ENCODE data around the gene TBC1D30. TPM values are rescaled to one million over a fixed set of nuclear protein-coding genes. Genes with fewer than 3 reads are reported as not detected.
A peak's percentile ranks its signal among the peaks of the same experiment; 100 is the strongest.
"Not testable (repeated sequence)": the region's sequence is repeated elsewhere in the genome, so short reads cannot be mapped to it uniquely, and the experiment has no call there.

The TBC1D30 gene, protein sequence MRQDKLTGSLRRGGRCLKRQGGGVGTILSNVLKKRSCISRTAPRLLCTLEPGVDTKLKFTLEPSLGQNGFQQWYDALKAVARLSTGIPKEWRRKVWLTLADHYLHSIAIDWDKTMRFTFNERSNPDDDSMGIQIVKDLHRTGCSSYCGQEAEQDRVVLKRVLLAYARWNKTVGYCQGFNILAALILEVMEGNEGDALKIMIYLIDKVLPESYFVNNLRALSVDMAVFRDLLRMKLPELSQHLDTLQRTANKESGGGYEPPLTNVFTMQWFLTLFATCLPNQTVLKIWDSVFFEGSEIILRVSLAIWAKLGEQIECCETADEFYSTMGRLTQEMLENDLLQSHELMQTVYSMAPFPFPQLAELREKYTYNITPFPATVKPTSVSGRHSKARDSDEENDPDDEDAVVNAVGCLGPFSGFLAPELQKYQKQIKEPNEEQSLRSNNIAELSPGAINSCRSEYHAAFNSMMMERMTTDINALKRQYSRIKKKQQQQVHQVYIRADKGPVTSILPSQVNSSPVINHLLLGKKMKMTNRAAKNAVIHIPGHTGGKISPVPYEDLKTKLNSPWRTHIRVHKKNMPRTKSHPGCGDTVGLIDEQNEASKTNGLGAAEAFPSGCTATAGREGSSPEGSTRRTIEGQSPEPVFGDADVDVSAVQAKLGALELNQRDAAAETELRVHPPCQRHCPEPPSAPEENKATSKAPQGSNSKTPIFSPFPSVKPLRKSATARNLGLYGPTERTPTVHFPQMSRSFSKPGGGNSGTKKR
- under 1 TPM; 0.28 to 0.49 TPM for total RNA-seq
- polyA plus RNA-seq (2013, experiment 1 of 2): 0.43 TPM
- polyA plus RNA-seq (2013, experiment 2 of 2): 0.24 TPM
- 0 to 0.52 (median 0.11) reads per million in 172 experiments for total RNA-seq

DNA sequence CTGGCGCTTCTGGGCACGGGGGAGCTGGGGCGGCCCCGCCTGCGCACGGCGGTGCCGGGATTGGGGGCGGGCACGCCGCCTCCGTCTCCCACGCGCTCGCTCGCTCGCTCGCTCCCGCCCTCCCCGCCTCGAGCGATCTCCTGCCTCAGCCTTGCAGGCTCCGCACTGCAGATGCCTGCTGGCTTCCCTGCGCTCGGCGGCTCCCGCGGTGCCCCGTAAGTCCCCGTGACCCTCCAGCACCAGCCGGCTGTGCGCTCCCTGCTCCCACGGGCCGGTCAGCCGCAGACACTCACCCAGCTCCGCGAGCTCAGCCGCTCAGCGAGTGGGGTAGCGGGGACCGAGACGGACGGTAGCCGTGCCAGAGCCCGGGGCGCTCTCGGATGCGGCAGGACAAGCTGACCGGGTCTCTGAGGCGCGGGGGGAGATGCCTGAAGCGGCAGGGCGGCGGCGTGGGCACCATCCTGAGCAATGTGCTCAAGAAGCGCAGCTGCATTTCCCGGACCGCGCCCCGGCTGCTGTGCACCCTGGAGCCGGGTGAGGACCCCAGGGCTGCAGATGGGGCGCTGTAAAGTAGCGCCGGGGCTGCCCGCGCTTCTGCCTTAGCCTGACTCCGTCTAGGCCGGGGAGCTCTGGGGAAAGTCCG lies at the start of gene TBC1D30:
TSS of gene TBC1D30 (plus strand) at position 148 of the 643 bp plus-strand sequence. CDS start at position 381, 233 bp downstream.
- Histone ChIP-seq H3K9me3 (ENCODE audit: control insufficient read depth in 1 of 2, insufficient read depth in 1 of 2, low read length in 2 of 2) (peaks cover 5 to 21% of the 10 kb centered on the region in 2 experiments), H3K4me3 (ENCODE audit: low read length) (peak within 1 kb of the TSS; percentile 37), H3K4me1 (ENCODE audit: insufficient read depth, low read length) (peaks cover 23% of the 10 kb centered on the region), H3K27me3 (ENCODE audit: control insufficient read depth in 1 of 2, insufficient read depth in 2 of 2, low read length in 2 of 2) (peaks cover 52 to 56% of the 10 kb centered on the region in 2 experiments), H3K36me3 (ENCODE audit: insufficient read depth, low read length) (no peaks in the 10 kb centered on the region), H3K27ac (ENCODE audit: low read depth in 1 of 2, low read length in 2 of 2) (no peak within 1 kb of the TSS)
- Mint-ChIP-seq H3K27ac (no peak within 1 kb of the TSS), H3K27me3 (peaks cover 81% of the 10 kb centered on the region), H3K36me3 (ENCODE audit: low read depth) (no peaks in the 10 kb centered on the region), H3K4me1 (ENCODE audit: low read depth) (peaks cover 20% of the 10 kb centered on the region), H3K9me3 (peaks cover 2% of the 10 kb centered on the region), H3K4me3 (peak within 1 kb of the TSS; percentile 42)
- intact Hi-C loops (cut with DNase I, micrococcal nuclease): no loop called here
- DNase-seq (peak in 2 of 14 experiments; percentile 8 to 14), ATAC-seq (ENCODE audit: poor library complexity) (no peak)
- ChIA-PET CTCF (no interaction called here), POLR2A (no interaction called here)
- TF ChIP-seq, protein P1, sequence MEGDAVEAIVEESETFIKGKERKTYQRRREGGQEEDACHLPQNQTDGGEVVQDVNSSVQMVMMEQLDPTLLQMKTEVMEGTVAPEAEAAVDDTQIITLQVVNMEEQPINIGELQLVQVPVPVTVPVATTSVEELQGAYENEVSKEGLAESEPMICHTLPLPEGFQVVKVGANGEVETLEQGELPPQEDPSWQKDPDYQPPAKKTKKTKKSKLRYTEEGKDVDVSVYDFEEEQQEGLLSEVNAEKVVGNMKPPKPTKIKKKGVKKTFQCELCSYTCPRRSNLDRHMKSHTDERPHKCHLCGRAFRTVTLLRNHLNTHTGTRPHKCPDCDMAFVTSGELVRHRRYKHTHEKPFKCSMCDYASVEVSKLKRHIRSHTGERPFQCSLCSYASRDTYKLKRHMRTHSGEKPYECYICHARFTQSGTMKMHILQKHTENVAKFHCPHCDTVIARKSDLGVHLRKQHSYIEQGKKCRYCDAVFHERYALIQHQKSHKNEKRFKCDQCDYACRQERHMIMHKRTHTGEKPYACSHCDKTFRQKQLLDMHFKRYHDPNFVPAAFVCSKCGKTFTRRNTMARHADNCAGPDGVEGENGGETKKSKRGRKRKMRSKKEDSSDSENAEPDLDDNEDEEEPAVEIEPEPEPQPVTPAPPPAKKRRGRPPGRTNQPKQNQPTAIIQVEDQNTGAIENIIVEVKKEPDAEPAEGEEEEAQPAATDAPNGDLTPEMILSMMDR (IDR thresholded peaks at IDR 0.05): no peak

DNA sequence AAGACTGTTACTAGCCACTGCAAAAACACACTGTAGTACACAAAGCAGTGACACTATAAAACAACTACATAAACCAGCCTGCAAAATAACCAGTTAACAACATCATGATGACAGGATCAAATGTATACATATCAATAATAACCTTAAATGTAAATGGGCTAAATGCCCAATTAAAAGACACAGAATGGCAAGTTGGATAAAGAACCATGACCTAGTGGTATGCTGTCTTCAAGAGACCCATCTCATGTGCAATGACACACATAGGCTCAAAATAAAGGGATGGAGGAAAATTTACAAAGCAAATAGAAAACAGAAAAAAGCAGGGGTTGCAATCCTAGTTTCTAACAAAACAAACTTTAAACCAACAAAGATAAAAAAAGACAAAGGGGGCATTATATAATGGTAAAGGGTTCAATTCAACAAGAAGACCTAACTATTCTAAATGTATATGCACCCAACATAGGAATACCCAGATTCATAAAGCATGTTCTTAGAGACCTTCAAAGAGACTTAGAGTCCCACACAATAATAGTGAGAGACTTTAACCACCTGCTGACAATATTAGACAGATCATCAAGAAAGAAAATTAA lies 49.2 kb upstream of the TBC1D30 start:
- H3K4me3 ChIP-seq (ENCODE audit: low read length); H3K27ac Mint-ChIP-seq; DNase-seq; ATAC-seq (ENCODE audit: poor library complexity); POLR2A ChIA-PET; H3K36me3 ChIP-seq (ENCODE audit: insufficient read depth, low read length); intact Hi-C loops (cut with DNase I, micrococcal nuclease); H3K4me1 ChIP-seq (ENCODE audit: insufficient read depth, low read length); H3K4me3 Mint-ChIP-seq; H3K4me1 Mint-ChIP-seq (ENCODE audit: low read depth); CTCF ChIA-PET; H3K27ac ChIP-seq (ENCODE audit: low read depth in 1 of 2, low read length in 2 of 2): not testable (repeated sequence)
- Mint-ChIP-seq H3K27me3 (peaks cover 66% of the 10 kb centered on the region), H3K9me3 (peaks cover 22% of the 10 kb centered on the region), H3K36me3 (ENCODE audit: low read depth) (peaks cover 10% of the 10 kb centered on the region)
- Histone ChIP-seq H3K27me3 (ENCODE audit: control insufficient read depth in 1 of 2, insufficient read depth in 2 of 2, low read length in 2 of 2) (peaks cover 15 to 31% of the 10 kb centered on the region in 2 experiments), H3K9me3 (ENCODE audit: control insufficient read depth in 1 of 2, insufficient read depth in 1 of 2, low read length in 2 of 2) (peaks cover 25 to 26% of the 10 kb centered on the region in 2 experiments)

DNA sequence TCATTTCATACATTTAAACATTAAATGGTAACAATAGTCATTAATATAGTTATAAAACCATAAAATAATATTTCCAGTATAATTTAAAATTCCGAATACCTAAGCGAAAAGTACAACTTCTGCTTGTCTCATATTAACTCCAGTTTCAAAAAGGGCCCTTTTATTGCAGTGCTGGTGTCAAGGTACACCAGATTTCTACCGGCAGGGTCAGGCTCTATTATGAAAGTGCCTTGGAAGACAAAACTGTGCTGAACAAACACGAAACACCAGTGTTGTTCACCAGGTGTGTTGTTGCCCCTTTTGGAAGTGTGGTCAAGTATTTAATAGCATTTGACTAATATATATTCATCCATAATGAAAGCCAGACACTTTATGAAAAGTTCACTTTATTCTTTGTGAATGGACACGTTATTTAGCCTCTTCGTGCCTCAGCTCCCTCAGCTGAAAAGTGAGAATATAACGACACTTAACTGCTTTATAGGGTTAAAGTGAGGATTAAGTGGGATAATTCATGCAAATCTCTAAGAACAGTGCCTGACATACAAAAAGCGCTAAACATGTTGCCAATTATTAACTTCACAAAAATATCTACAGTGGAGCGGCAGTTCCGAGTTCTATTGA lies 45.0 kb upstream of the TBC1D30 start:
- H3K9me3 Mint-ChIP-seq: peaks cover 17% of the 10 kb centered on the region
- ChIA-PET POLR2A (no interaction called here), CTCF (no interaction called here)
- H3K27me3 Mint-ChIP-seq: peaks cover 82% of the 10 kb centered on the region
- Histone ChIP-seq H3K9me3 (ENCODE audit: control insufficient read depth in 1 of 2, insufficient read depth in 1 of 2, low read length in 2 of 2) (peaks cover 11 to 17% of the 10 kb centered on the region in 2 experiments), H3K27ac (ENCODE audit: low read depth in 1 of 2, low read length in 2 of 2) (no peak overlapping the region), H3K27me3 (ENCODE audit: control insufficient read depth in 1 of 2, insufficient read depth in 2 of 2, low read length in 2 of 2) (peaks cover 35 to 51% of the 10 kb centered on the region in 2 experiments), H3K36me3 (ENCODE audit: insufficient read depth, low read length) (no peaks in the 10 kb centered on the region), H3K4me1 (ENCODE audit: insufficient read depth, low read length) (peaks cover 17% of the 10 kb centered on the region), H3K4me3 (ENCODE audit: low read length) (no peak overlapping the region)
- ATAC-seq (ENCODE audit: poor library complexity) (no peak), DNase-seq (no peak)
- intact Hi-C loops (cut with DNase I, micrococcal nuclease): no loop called here
- H3K4me1 Mint-ChIP-seq (ENCODE audit: low read depth): peaks cover 20% of the 10 kb centered on the region
- TF ChIP-seq, protein P1 (IDR thresholded peaks at IDR 0.05): no peak
- H3K27ac Mint-ChIP-seq: no peak overlapping the region
- peak overlapping the region; percentile 64 for H3K4me3 Mint-ChIP-seq
- peaks cover 10% of the 10 kb centered on the region for H3K36me3 Mint-ChIP-seq (ENCODE audit: low read depth)

Data from CD4-positive, alpha-beta T cell (primary cell).